ENCODE results near the gene TTC9B. TPM values are rescaled to one million over a fixed set of nuclear protein-coding genes. Genes with fewer than 3 reads are reported as not detected.
A peak's percentile ranks its signal among the peaks of the same experiment; 100 is the strongest.

TTC9B gene
- total RNA-seq, result not detected
- polyA plus RNA-seq, result not detected
- long read RNA-seq, donor 1, result 0 reads
- long read RNA-seq, donor 2, result 0 reads

- no peak for DNase-seq
- Histone ChIP-seq H3K36me3 (peaks cover 0 to 12% (median under 1%) of the 10 kb centered on the region in 6 donors), H3K27ac (no peak within 1 kb of the TSS), H3K4me1 (peaks cover 0 to 24% (median 14%) of the 10 kb centered on the region in 6 donors), H3K9me3 (peaks cover 0 to 5% (median 2%) of the 10 kb centered on the region in 8 donors), H3K27me3 (replicated peaks in 1 of 7) (peaks cover 6 to 79% (median 40%) of the 10 kb centered on the region in 7 donors), H3K4me3 (peak within 1 kb of the TSS in 1 of 8 donors; percentile 39)
- WGBS, 5 donors, result 5 to 24% (median 5%) methylated on average over 11 to 75 of the region's 75 CpGs
- TF ChIP-seq POLR2AphosphoS5 (IDR thresholded peaks at IDR 0.05) (no peak), POLR2A (IDR thresholded peaks at IDR 0.05) (no peak), CTCF (IDR thresholded peaks at IDR 0.05 in 8 of 11, conservative IDR thresholded peaks at IDR 0.05 in 3 of 11) (no peak)
- intact Hi-C loops (cut with DNase I; ENCODE audit: low total_unique reads), result loop anchor here (5.0 kb wide), 1 partner anchor 81 kb away; no protein-coding TSS in a partner anchor
Measured at GRCh38 chr19:40217934-40218890, at the start of gene TTC9B. Gene TTC9B, minus strand, starts transcription at chr19:40218384. Its CDS starts 3 bp downstream, at chr19:40218381.

- no peaks in the 10 kb centered on the region for H3K27me3 ChIP-seq (replicated peaks in 1 of 7)
- H3K4me1 ChIP-seq, result peaks cover 2 to 67% (median 32%) of the 10 kb centered on the region in 6 donors
- TF ChIP-seq POLR2AphosphoS5 (IDR thresholded peaks at IDR 0.05) (no peak), POLR2A (IDR thresholded peaks at IDR 0.05) (no peak), CTCF (IDR thresholded peaks at IDR 0.05 in 8 of 11, conservative IDR thresholded peaks at IDR 0.05 in 3 of 11) (no peak)
- 83 to 89% (median 84%) methylated on average over 6 of the region's 6 CpGs for WGBS, 5 donors
- peaks cover 0 to 84% (median 23%) of the 10 kb centered on the region in 6 donors for H3K36me3 ChIP-seq
- intact Hi-C loops (cut with DNase I; ENCODE audit: low total_unique reads), result no loop called here
- DNase-seq, result no peak
- H3K9me3 ChIP-seq, result no peaks in the 10 kb centered on the region
- no peak overlapping the region for H3K4me3 ChIP-seq
- no peak overlapping the region for H3K27ac ChIP-seq
Measured at GRCh38 chr19:40267601-40267997, 49.4 kb upstream of the TTC9B start.

GRCh38 chr19:40266912-40267600 is 48.9 kb upstream of the TTC9B start:
- Histone ChIP-seq H3K9me3 (no peaks in the 10 kb centered on the region), H3K4me1 (peaks cover 2 to 64% (median 29%) of the 10 kb centered on the region in 6 donors), H3K27ac (no peak overlapping the region), H3K27me3 (replicated peaks in 1 of 7) (no peaks in the 10 kb centered on the region), H3K36me3 (peaks cover 0 to 84% (median 28%) of the 10 kb centered on the region in 6 donors), H3K4me3 (no peak overlapping the region)
- TF ChIP-seq CTCF (IDR thresholded peaks at IDR 0.05 in 8 of 11, conservative IDR thresholded peaks at IDR 0.05 in 3 of 11) (no peak), POLR2AphosphoS5 (IDR thresholded peaks at IDR 0.05) (no peak), POLR2A (IDR thresholded peaks at IDR 0.05) (no peak)
- WGBS, 5 donors, result 91 to 95% (median 92%) methylated on average over 15 of the region's 15 CpGs
- intact Hi-C loops (cut with DNase I; ENCODE audit: low total_unique reads), result no loop called here
- DNase-seq, result no peak

All from spleen (tissue), 13 donors.